IPS-NIHi11 (cell line): Measurements from ENCODE around the gene CBFA2T2.
A peak's percentile ranks its signal among the peaks of the same experiment; 100 is the strongest.

Source experiments
- DNase-seq: peaks from one replicate; pipeline ENCODE4 v3.0.0; 2012; ENCODE audit warnings: mixed read lengths, low spot score

CBFA2T2 gene

DNA sequence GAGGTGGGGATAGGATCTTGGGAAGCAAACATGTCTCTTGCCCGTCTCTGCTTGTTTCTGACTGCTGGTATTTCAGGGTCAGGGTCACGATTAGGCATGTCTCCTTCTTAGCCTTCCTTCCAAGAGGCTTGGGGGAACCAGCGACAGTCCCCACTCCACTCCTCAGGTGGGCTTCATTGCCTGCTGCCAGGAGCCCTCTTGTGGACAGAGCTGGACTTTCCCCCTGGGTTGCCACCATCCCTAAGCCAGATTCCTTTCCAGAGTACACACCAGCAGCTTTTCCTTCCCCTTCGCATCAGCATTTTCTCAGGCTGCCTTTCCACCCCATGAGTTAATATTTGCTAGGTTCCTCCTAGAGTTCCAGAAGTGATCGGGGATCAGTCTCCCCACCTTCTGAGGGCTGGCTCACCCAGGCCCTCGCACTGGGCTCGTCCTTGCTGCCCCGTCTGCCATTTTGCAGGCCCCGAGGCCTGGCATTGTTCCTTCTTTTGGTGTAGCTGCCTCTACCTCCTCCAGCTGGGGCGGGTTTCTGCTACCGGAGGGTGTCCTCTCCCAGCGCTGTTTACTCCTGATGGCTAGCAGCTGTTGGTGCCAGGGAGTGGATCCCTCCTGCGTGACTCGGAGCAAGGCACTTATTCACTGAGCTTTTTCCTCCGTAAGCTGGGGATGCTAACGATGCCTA lies 163.5 kb downstream of the CBFA2T2 start:
- peak; percentile 83 for DNase-seq

DNA sequence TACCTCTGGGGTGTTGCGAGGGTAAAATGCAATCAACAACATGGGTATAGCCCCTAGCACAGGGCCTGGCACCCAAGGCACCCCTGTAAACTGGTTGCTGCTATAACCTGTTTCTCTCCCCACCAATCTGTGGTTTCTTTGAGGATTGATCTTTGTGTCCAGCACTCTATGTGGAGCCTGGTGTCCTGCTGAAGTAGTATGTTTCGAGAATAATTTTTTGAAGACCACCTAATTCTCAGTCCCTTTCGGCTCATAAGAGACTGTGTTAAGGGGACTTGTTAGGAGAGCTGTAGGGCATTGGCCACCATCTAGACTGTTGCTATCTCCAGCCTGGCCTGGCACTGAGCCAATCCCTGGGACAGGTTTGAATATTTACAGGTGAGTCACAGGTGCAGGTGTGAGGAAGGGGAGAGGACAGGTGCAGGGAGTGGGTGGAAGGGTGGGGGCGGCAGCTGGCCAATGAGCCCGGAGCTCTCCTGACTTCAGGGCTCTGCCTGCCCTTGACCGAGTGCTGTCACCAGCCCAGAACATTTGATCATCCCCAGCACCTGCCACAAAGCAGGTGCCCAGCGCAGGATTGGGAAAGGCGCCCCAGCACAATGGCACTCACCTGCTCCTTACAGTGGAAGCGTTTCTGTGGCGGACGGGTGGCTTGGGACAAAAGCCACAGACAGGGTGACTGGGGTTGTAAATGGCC lies 164.2 kb downstream of the CBFA2T2 start:
- peak; percentile 39 for DNase-seq

DNA sequence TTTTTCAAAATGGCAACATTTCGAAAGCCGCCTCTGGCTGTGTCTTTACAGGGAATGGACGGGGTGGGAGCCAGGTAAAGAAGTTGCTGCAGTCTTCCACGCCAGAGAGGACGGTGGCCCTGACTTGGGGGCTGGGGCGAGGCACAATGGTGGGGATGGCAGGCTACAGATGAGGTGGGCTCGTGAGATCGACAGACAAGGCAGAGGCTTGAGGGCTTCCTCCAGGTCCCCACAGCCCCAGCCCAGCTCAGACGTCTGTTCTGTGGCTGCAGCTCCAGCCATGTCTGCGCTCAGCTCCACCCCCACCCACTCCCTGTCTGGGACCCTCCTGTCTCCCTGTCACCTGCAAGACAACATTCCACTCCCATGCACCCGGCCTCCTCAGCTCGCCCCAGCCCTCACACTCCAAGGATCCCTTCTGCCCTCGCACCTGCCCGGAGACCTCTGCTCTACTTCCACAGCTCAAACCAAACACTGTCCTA lies 164.8 kb downstream of the CBFA2T2 start:
- DNase-seq = no peak

DNA sequence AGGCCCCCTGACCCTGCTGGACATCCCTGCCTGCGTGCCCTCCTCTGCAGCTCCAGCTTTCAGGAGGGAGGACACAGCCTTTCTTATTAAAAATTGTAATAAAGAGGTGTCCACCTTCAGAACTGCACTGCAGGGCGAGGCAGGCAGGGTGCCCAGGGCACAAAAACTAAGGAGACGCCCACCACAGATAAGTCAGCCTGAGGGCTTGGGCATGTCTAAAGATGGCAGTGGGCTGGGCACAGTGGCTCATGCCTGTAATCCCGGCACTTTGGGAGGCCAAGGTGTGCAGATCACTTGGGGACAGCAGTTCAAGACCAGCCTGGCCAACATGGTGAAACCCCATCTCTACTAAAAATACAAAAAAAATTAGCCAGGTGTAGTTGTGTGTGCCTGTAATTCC lies 165.3 kb downstream of the CBFA2T2 start:
- DNase-seq = no peak

DNA sequence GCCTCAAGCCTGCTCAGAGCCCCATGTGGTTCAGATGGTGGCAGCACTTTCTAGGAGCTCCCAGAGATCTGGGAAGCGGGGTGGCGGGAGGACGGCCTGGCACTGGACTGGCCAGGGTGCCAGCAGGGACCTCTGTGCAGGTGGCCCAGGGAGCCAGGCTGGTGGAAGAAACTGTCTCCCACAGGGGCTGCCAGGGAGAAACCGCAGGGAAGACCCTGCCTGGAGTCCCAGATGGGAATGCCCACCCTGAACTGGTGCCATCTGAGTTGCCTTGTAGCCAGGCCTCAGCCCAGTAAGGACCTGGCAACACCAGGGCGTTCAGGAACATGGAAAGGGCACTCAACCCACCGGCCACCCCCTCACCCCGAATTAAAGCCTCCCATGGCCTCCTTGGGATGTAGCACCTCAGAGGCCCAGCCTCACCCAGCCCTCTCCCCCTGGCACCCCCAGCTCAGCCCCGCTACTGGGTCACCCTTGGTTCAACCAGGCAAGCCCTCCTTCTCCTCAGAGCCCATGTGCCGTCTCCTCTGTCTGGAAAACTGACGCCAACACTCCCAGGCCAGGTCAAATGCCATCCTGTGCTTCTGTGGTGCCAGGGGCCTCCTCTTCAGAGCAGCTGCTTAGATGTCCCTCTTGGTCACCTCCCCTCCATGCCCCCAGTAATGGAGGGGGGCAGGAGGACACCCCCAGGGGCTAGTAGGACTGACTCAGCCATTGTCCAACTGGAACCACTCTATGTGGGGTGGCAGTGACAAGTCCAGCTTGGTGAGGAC lies 166.3 kb downstream of the CBFA2T2 start:
- no peak for DNase-seq

DNA sequence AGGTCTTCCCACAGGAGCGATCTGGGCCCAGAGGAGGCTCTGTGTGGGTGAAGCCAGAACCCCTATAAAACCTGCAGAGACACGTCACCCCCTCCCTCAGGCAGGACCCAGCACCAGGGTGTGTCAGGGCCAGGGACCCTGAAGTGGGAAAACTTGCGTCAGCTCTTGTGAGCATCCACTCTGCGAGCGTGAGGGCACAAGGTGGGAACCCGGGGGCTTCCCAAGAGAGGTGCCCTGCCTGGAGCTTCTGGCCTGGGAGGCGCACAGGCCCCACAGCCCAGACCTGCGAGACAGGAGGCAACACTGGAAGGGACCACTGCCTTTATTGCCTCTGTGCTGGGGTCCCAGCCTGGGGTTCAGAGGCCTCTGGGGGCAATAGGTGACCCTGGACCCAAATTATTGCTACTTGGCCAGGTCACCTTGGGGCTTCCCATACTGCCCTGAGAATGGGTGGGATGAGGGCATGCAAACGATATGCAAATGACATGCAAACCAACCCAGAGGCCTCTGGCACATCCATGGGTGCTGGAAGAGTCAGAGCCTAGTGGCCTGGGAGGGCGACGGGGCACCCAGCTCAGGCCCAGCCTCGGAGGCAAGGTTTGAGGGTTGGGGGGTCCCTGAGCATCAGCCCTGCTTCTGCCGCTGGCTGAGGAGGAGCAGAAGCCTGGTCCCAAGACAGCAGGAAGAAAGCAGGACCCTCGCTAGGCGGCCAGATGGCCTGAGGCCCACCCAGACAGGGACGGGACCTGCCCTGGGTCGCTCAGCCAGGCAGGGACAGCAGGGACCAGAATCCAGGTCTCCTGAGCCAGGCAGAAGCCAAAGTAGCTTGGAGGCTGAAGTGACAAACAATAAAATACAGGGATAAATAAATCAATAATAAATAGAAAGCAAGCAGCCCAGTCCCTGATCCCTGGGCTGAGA lies 167.1 kb downstream of the CBFA2T2 start:
- DNase-seq = no peak

DNA sequence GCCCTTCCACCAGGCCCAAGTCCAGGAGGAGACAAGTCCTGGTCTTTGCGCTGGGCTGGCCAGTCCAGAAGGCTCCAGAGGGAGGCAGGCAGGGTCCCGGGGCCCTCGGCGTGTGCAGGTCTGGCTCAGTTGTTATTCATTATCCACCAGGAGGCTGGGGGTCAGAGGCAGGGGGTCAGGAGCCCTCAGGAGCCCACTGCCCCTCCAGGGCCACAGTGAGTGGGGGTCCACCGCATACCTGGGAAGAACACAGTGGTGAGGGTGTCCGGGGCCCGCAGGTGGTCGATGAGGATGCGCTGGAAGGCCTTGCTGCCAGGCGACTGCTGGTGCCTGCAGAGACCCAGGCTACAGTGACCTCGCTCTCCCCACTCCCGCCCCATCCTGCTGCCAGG lies 167.8 kb downstream of the CBFA2T2 start:
- DNase-seq = no peak

DNA sequence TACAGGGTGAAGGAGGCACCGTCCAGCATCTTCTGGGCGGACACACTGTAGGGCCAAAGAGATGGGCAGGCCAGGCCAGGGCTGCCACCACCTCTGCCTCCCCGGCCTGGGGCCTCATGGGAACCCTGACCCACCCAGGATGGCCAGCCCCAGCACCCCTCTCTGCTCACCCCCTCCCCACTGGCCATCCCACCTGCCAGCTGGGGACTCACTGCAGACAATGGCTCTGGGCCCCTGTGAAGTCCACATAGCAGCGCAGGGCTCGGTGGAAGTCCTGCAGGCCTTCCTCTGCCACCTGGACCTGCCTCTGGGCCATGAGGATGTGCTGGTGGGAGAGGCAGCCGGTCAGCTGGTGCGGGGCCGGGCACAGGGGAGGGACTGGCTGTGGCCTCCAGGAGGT lies 168.6 kb downstream of the CBFA2T2 start:
- DNase-seq = no peak

DNA sequence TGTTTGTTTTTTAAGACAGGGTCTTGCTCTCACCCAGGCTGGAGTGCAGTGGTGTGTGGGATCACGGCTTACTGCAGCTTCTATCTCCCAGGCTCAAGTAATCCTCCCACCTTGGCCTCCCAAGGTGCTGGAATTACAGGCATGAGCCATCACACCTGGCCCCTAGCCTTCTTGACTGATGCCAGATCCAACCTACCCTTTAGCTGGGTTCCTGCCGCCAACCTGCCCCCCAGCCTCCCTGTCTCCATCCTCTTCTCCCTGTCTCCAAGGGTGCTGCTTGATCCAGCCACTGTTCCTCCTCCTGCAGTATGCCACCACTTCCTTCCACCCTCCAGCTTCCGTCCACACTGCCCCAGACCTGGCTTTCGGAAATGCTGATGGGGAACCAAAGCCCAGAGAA lies 169.0 kb downstream of the CBFA2T2 start:
- no peak for DNase-seq

DNA sequence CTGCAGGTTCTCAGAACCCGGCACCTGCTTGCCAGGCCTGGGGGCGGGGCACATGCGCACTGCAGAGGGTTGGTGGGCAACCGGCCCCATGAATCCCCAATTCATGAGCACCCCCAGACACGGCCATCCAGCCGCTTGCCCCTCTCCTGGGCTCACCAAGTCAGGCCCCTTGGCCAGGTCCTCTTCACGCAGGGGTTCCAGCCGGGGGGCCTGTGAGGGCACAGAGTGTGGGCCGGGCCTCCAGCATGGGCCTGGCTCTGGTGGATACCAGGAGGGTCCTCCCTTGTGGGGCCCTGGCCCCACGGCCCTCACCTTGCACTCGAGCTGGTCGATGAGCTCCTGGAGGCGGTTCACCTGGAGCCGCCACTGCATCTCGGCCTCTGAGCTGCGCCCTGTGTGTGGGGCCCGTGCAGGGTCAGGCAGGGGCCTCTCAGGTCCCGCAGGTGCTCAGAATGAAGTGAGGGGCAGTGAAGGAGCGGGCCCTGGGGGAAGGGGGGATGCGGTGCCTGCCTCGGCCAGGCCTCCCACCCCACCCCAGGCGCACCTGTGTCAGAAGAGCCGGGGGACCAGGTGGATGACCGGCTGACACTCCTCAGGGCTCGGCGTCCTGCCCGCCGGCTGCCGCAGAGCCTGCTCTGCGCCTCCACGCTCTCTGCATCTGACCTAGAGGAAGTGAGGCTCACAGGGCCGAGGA lies 169.6 kb downstream of the CBFA2T2 start:
- no peak for DNase-seq

DNA sequence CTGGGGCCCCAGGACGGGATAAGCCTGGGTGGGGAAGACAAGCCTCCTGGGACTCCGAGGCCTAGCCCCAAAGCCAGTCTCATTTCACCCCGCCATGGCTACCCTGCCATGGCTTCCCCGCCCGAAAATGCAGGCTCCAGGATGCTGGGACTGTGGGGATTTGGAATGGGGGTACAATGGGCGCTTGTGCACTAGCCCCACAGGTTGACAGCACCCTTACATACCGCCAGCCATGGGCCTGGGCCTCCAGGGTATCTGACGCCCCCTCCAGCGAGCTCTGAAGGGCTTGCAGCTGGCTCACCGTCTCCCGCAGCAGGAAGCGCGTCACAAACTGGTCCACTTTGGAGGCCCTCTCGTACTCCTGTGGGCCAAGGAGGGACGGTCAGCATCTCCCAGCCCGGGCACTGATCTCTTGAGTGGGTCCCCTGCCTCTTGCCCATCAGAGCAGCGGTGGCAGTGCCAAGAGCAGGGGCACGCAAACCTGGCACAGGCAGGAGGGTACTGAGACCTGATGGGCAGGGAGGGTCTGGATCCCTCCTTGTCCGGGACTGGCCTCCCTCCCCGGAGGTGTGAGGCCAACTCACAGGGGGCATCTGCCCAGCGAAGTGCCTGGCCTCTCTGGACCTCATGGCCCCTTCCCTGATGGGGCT lies 170.3 kb downstream of the CBFA2T2 start:
- DNase-seq = no peak

DNA sequence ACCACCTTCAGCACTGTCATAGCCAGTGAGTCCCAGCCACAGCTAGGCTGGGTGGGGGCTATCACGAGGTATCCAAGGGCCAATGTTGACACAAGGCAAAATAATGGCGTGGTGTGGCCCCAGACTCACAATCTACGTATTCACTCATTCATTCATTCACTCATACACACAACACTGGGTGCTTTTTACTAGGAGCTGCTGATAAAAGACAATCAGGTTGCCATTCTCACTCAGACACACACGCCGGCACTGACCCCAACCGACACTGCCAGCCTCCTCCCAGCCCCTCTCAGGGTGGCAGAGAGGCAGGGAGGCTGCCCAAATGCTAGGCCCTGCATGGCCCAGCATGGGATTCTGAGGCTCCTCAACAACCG lies 170.8 kb downstream of the CBFA2T2 start:
- DNase-seq = no peak

DNA sequence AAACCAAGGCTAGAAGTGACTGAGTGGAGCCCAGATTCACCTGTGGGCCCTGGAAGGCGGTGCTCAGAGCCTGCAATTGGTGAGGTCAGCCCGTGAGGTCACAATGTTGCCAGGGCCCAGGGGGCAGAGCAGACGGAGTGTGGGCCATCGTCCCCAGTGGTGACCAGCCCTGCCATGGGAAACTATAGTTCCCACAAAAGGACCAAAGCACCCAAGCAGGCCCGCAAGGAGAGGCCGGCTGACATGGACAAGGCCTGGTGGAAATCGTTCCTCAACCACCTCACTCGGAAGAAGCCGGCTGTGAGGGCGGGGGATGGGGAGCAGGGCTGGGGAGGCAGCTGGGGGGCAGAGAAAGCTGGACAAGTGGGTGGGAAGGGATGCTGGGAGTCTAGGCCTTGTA lies 172.3 kb downstream of the CBFA2T2 start, which contains the start of gene C20orf144:
Gene C20orf144, plus strand, starts transcription at position 156 of the 400 bp plus-strand sequence. Its CDS starts 19 bp downstream, at position 175.
- DNase-seq = no peak

DNA sequence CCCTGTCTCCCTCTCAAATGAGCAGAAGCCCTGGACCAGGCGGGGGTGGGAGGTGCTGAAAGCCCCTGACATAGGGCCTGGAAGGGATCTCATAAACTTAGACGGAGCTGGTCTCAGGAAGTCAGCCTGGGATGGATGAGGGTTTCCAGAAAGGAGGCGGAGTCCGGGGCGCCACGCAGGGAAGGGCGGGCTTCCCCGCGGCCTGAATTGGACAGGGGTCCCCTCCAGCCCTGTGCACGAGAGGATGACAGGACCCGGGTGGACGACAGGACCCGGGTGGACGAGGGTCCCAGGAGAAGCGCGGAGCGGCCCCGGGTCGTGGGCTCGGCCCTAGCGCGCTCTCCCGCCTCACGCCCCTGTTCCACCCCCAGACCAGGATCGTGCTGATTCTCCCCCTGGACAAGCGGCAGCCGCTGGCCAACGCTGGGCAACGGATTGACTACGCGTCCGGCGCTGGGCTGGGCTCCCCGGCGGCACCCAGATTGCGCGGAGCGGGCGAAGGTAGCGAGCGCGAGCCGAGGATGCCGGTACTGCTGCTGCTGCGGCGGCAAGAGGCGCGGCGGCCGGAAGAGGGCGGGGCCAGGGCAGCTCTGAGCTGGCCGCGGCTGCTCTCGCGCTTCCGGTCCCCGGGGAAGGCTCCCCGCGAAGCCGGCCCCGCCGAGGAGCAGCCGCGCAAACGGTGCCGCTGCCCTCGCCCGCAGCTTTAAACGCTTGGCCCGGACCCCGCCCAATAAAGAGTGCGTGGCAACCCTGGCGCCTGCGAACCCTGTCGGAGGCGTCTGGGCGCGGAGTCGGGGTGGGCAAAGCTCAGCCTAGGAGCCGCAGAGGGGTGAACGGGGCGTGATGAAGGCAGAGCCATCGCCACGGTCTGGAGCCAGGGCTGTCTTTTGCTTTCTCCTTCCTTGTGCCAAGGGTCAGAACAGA lies 173.5 kb downstream of the CBFA2T2 start:
- DNase-seq = peak; percentile 91

DNA sequence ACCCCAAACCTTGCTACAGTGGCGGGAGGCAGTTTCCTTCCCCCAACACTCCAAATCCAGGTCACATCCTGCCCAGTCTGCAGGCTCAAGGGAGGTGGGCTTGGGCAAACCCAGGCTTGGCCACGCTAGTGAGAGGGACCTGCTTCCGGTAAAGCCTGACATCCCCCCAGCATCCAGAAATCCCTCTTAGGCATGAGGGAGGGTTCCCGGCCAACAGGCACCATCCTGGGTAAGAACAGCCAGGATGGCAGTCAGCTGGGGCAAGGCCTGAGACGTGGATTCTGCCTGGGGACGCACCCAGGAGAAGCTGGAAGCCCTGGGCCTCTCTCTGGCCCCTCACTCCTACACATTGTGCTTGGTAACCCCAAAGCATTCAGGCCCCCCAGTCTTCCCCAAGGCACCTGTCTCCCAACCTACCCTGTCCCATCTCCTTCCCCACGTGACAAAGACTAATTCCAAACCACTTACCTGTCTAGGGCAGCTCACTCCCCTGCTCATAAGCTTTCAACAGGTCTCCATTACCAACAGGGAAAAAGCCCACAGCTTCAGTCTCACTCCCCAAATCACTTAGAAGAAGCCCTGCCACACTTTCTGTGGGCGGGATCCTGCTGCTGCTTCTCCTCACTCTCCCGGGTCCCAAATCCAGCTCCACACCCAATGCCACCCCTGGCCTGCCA lies 174.3 kb downstream of the CBFA2T2 start:
- no peak for DNase-seq

DNA sequence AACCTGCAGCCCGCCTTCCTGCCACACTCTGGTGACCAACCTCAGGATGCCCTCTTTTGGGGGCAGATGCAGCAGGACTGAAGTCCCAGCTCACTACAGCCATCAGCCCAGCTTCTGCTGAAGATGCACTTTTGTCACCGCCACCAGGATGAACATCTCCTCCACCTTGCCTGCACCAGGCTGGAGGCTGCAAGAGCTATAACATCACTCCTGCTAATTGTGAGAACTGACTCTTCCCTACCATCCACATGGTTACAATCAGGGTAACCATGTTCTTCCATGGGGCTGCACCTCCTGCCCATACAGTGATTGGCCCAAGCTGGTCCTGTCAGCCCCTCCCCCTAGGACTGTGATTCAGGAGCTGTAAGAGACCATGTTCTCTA lies 174.9 kb downstream of the CBFA2T2 start:
- DNase-seq = no peak

DNA sequence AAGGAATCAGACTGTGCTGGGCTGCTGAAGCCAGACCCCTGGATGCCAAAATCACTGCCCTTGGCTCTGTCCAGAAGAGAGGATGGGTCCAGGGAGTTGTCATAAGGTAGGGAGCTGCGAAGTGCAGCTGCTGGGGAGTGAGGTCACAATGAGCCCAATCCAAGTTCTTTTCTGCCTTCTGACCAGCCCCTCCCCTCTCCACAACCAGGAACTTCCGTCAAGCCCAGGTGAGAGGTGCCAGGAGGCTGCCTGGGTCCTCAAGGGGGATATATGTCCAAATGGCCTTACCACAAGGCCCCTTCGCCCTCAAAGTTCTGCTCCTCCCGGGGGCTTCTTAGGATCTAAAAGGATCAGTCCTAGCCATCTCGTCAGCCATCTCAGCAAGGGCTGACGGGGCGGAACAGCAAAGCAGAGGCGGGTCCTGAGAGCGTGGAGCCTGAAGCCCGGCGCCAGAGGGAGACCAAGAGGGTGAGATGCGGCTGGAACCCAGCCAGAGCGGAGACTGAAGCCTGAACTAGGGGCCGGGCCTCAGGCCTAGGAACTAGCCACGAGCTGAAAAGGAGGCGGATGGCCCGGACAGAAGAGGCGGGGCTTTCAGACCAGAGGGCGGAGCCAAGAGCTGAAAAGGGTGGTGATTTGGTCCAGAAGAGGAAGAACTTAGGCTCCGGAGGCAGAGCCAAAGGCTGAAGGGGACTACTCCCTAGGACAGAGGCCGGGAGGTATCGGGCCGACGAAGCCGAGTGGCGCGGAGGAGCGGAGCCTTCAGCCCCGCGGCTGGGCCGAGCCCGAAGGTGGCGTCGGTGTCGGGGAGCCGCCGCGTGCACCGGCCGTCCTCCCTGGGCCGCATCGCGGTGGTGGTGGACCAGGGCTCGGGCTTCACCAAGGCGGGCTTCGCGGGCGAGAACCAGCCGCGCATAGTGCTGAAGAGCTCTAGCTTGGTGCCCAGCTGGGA lies 176.7 kb downstream of the CBFA2T2 start, which contains the start of gene ACTL10:
Gene ACTL10, plus strand, starts transcription at position 651 of the 952 bp plus-strand sequence. CDS start 555 bp downstream, outside the sequence.
- DNase-seq = peak; percentile 90

DNA sequence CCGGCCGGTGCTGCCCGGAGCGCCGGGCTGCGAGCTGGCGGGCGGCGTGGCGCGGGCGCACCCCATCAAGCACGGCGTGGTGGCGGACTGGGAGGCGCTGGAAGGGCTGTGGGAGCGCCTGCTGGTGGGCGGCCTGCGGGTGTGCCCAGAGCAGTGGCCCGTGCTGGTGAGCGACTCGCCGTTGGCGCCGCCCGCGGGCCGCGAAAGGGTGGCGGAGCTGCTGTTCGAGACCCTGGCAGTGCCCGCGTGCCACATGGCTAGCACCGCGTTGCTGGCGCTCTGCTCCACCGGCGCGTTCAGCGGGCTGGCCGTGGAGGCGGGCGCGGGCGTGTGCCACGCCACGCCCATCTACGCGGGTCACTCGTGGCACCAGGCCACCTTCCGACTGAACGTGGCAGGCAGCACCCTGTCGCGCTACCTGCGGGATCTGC lies 177.4 kb downstream of the CBFA2T2 start:
- DNase-seq = no peak
